ENCODE results near the gene CABP4.
A peak's percentile ranks its signal among the peaks of the same experiment; 100 is the strongest.
"Not testable (repeated sequence)": the region's sequence is repeated elsewhere in the genome, so short reads cannot be mapped to it uniquely, and the experiment has no call there.

CABP4 gene

GRCh38 chr11:67420646-67421429 lies 34.3 kb upstream of the CABP4 start:
- Histone ChIP-seq H3K9ac (ENCODE audit: low read length) (no peak overlapping the region), H3K27ac (ENCODE audit: low read depth, low read length) (peak overlapping the region; percentile 86), H3K4me1 (ENCODE audit: insufficient read depth, low read length) (peaks cover 13% of the 10 kb centered on the region), H3K27me3 (ENCODE audit: control insufficient read depth in 1 of 2, insufficient read depth in 2 of 2, low read length in 2 of 2) (no peaks in the 10 kb centered on the region), H3K9me3 (ENCODE audit: low read length) (no peaks in the 10 kb centered on the region), H3K4me3 (ENCODE audit: low read depth in 1 of 2, low read length in 2 of 2) (peak overlapping the region; percentile 41 to 57), H3K36me3 (ENCODE audit: insufficient read depth, low read length) (no peaks in the 10 kb centered on the region)

- Histone ChIP-seq H3K4me3 (ENCODE audit: low read depth in 1 of 2, low read length in 2 of 2) (peak overlapping the region in 1 of 2 donors; percentile 41), H3K36me3 (ENCODE audit: insufficient read depth, low read length) (no peaks in the 10 kb centered on the region), H3K27me3 (ENCODE audit: control insufficient read depth in 1 of 2, insufficient read depth in 2 of 2, low read length in 2 of 2) (no peaks in the 10 kb centered on the region), H3K4me1 (ENCODE audit: insufficient read depth, low read length) (peaks cover 10% of the 10 kb centered on the region), H3K9me3 (ENCODE audit: low read length) (no peaks in the 10 kb centered on the region), H3K27ac (ENCODE audit: low read depth, low read length) (peak overlapping the region; percentile 86), H3K9ac (ENCODE audit: low read length) (no peak overlapping the region)
These were observed 33.6 kb upstream of the CABP4 start for GRCh38 chr11:67421430-67422031.

- no peak overlapping the region for H3K9ac ChIP-seq (ENCODE audit: low read length)
These were observed 32.3 kb upstream of the CABP4 start for GRCh38 chr11:67422891-67423290.

DNA sequence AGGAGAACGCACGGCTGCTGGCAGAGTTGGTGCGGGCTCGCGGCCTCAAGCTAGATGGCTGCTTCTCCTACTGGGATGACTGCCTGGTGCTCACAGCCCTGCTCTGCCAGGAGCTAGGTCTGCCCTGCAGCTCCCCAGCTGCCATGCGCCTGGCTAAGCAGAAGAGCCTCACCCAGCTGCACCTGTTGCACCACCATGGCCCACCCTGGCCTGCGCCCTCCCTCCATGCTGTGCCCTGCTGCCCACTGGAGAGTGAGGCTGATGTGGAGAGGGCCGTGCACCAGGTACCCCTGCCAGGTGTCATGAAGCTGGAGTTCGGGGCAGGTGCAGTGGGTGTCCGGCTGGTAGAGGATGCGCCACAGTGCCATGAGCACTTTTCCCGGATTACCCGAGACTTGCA lies 31.7 kb upstream of the CABP4 start:
- H3K36me3 ChIP-seq (ENCODE audit: insufficient read depth, low read length), result no peaks in the 10 kb centered on the region
- H3K27ac ChIP-seq (ENCODE audit: low read depth, low read length), result no peak overlapping the region
- H3K4me1 ChIP-seq (ENCODE audit: insufficient read depth, low read length), result peaks cover 14% of the 10 kb centered on the region
- no peak overlapping the region for H3K4me3 ChIP-seq (ENCODE audit: low read depth in 1 of 2, low read length in 2 of 2)
- H3K9ac ChIP-seq (ENCODE audit: low read length), result no peak overlapping the region
- no peaks in the 10 kb centered on the region for H3K9me3 ChIP-seq (ENCODE audit: low read length)
- H3K27me3 ChIP-seq (ENCODE audit: control insufficient read depth in 1 of 2, insufficient read depth in 2 of 2, low read length in 2 of 2), result no peaks in the 10 kb centered on the region

More at GRCh38 chr11:67422891-67423290, 32.3 kb upstream of the CABP4 start:
- H3K27ac ChIP-seq (ENCODE audit: low read depth, low read length), result no peak overlapping the region
- peaks cover 14% of the 10 kb centered on the region for H3K4me1 ChIP-seq (ENCODE audit: insufficient read depth, low read length)
- H3K9me3 ChIP-seq (ENCODE audit: low read length), result no peaks in the 10 kb centered on the region
- H3K27me3 ChIP-seq (ENCODE audit: control insufficient read depth in 1 of 2, insufficient read depth in 2 of 2, low read length in 2 of 2), result no peaks in the 10 kb centered on the region
- H3K4me3 ChIP-seq (ENCODE audit: low read depth in 1 of 2, low read length in 2 of 2), result no peak overlapping the region
- H3K36me3 ChIP-seq (ENCODE audit: insufficient read depth, low read length), result no peaks in the 10 kb centered on the region

GRCh38 chr11:67423891-67424613 lies 31.1 kb upstream of the CABP4 start:
- peaks cover 19% of the 10 kb centered on the region for H3K4me1 ChIP-seq (ENCODE audit: insufficient read depth, low read length)
- H3K9me3 ChIP-seq (ENCODE audit: low read length), result no peaks in the 10 kb centered on the region
- no peaks in the 10 kb centered on the region for H3K27me3 ChIP-seq (ENCODE audit: control insufficient read depth in 1 of 2, insufficient read depth in 2 of 2, low read length in 2 of 2)
- H3K27ac ChIP-seq (ENCODE audit: low read depth, low read length), result no peak overlapping the region
- H3K4me3 ChIP-seq (ENCODE audit: low read depth in 1 of 2, low read length in 2 of 2), result no peak overlapping the region
- no peak overlapping the region for H3K9ac ChIP-seq (ENCODE audit: low read length)
- no peaks in the 10 kb centered on the region for H3K36me3 ChIP-seq (ENCODE audit: insufficient read depth, low read length)

DNA sequence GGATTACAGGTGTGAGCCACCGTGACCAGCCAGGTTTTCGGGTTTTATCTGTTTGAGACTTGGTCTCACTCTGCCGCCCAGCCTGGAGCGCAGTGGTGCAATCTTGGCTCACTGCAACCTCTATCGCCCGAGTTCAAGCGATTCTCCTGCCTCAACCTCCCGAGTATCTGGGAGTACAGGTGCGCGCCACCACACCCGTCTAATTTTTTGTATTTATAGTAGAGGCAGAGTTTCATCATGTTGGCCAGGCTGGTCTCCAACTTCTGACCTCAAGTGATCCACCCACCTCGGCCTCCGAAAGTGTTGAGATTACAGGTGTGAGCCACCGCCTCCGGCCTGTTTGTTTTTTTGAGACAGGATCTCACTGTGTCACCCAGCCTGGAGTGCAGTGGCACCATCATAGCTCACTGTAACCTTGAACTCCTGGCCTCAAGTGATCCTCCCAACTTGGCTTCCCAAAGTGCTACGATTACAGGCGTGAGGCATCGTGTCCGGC lies 27.7 kb upstream of the CABP4 start:
- Histone ChIP-seq H3K9ac (ENCODE audit: low read length) (peak overlapping the region; percentile 98), H3K27ac (ENCODE audit: low read depth, low read length) (peak overlapping the region; percentile 79), H3K4me3 (ENCODE audit: low read depth in 1 of 2, low read length in 2 of 2) (peak overlapping the region in 1 of 2 donors; percentile 92), H3K36me3 (ENCODE audit: insufficient read depth, low read length) (peaks cover 23% of the 10 kb centered on the region), H3K4me1 (ENCODE audit: insufficient read depth, low read length) (peaks cover 17% of the 10 kb centered on the region)
- not testable (repeated sequence) for H3K9me3 ChIP-seq (ENCODE audit: low read length); H3K27me3 ChIP-seq (ENCODE audit: control insufficient read depth in 1 of 2, insufficient read depth in 2 of 2, low read length in 2 of 2)

DNA sequence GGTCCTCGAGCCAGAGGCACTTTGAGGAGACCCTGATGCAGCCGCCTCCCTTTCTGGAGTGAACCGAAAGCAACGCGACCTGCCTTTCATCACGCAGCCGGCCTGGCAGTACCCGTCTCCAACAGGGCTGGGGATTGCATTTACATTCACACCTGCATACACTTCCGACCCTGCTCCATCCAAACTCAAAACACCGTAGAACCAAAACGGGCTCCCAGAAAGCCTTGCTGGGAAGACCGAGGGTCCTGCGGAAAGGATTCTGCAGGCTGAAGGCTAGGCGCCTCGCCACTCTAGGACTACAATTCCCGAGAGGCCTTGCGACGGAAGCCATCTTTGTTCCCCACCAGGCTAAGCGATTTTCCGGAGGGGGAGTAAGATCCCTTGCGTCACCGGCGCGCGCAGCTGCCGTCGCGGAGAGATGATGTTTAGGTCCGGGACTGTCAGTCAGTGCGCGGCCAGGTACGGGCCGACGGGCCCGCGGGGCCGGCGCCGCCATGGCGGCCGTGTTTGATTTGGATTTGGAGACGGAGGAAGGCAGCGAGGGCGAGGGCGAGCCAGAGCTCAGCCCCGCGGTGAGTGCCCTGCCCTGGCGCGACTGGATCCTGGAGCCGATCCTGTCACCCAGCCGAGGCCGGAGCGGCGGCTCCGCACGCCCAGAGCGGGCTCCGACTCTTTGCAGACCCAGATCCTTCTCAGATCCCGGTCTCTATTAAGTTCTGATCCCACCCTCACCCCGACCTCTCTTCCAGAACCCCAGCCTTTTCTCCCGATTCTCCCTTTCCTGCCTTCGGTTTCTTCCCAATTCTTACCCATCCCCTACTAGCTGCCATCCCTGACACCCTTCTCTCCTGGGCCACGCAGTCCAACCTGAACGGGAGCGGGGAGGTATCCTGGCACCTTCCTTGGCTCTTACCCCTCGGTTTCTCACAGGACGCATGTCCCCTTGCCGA lies 26.8 kb upstream of the CABP4 start, which contains the start of gene RPS6KB2:
TSS of gene RPS6KB2 (plus strand) at position 443 of the 950 bp plus-strand sequence. CDS start at position 495, 52 bp downstream.
- peaks cover 32% of the 10 kb centered on the region for H3K36me3 ChIP-seq (ENCODE audit: insufficient read depth, low read length)
- H3K9me3 ChIP-seq (ENCODE audit: low read length), result no peaks in the 10 kb centered on the region
- peaks cover 17% of the 10 kb centered on the region for H3K4me1 ChIP-seq (ENCODE audit: insufficient read depth, low read length)
- H3K27ac ChIP-seq (ENCODE audit: low read depth, low read length), result peak within 1 kb of the TSS; percentile 79
- peak within 1 kb of the TSS; percentile 98 for H3K9ac ChIP-seq (ENCODE audit: low read length)
- H3K27me3 ChIP-seq (ENCODE audit: control insufficient read depth in 1 of 2, insufficient read depth in 2 of 2, low read length in 2 of 2), result no peaks in the 10 kb centered on the region
- H3K4me3 ChIP-seq (ENCODE audit: low read depth in 1 of 2, low read length in 2 of 2), result peak within 1 kb of the TSS; percentile 77 to 92

GRCh38 chr11:67429038-67429668 lies 26.0 kb upstream of the CABP4 start:
- peak overlapping the region; percentile 79 for H3K27ac ChIP-seq (ENCODE audit: low read depth, low read length)

DNA sequence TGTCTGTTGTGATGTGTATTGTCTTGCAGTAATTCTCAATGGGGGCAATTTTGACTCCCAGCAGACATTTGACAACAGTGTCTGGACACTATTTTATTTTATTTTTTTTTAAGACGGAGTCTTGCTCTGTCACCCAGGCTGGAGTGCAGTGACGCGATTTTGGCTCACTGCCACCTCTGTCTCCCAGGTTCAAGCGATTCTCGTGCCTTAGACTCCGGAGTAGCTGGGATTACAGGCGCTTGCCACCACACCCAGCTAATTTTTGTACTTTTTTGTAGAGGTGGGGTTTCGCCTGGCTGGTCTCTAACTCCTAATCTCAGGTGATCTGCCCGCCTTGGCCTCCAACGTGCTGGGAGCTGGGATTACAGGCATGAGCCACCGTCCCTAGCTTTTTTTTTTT lies 25.4 kb upstream of the CABP4 start:
- Histone ChIP-seq H3K27ac (ENCODE audit: low read depth, low read length) (no peak overlapping the region), H3K27me3 (ENCODE audit: control insufficient read depth in 1 of 2, insufficient read depth in 2 of 2, low read length in 2 of 2) (no peaks in the 10 kb centered on the region), H3K4me3 (ENCODE audit: low read depth in 1 of 2, low read length in 2 of 2) (peak overlapping the region in 1 of 2 donors; percentile 92), H3K4me1 (ENCODE audit: insufficient read depth, low read length) (peaks cover 17% of the 10 kb centered on the region), H3K9ac (ENCODE audit: low read length) (no peak overlapping the region), H3K9me3 (ENCODE audit: low read length) (no peaks in the 10 kb centered on the region), H3K36me3 (ENCODE audit: insufficient read depth, low read length) (peaks cover 45% of the 10 kb centered on the region)

More at GRCh38 chr11:67429038-67429668, 26.0 kb upstream of the CABP4 start:
- H3K9ac ChIP-seq (ENCODE audit: low read length), result peak overlapping the region; percentile 98
- peak overlapping the region; percentile 77 to 92 for H3K4me3 ChIP-seq (ENCODE audit: low read depth in 1 of 2, low read length in 2 of 2)
- H3K36me3 ChIP-seq (ENCODE audit: insufficient read depth, low read length), result peaks cover 40% of the 10 kb centered on the region
- no peaks in the 10 kb centered on the region for H3K27me3 ChIP-seq (ENCODE audit: control insufficient read depth in 1 of 2, insufficient read depth in 2 of 2, low read length in 2 of 2)
- H3K4me1 ChIP-seq (ENCODE audit: insufficient read depth, low read length), result peaks cover 17% of the 10 kb centered on the region
- H3K9me3 ChIP-seq (ENCODE audit: low read length), result no peaks in the 10 kb centered on the region
